Stimulated activated CD8-positive, alpha-beta memory T cell treated with anti-CD3 and anti-CD28 coated beads, Interleukin-15, amount 100 ng/mL, for 4 hours (primary cell): ENCODE data around the gene WDR62.

Source experiments
- DNase-seq, 2 donors: peaks; one replicate each; pipeline ENCODE4 v3.0.0-alpha.2; 2020; ENCODE audit warnings: low read depth in 2 of 2

WDR62 gene

GRCh38 chr19:36054733-36055686 is at the start of gene WDR62:
TSS of gene WDR62 (plus strand) at chr19:36054897. CDS start at chr19:36054972, 75 bp downstream.
- DNase-seq, result peak; percentile 87 to 89

DNA sequence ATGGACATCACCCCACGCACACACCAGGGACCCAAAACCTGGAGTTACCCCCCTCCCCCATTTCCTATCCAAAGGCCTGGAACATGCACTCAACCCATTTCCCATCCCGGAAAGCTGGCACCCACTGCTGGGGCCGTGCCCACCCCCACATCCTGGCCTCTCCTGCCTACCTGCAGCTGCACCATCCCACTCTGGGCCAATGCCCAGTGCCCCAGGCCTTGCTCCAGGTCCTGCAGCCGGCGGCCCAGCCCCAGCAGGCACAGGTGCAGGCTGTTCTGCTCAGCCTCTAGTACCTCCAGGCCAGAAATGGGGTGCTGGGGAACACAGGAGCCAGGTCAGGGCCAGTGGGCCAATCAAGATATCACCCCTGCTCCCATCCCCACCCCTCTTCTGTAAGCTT is 47.7 kb upstream of the WDR62 start:
- DNase-seq, result no peak

DNA sequence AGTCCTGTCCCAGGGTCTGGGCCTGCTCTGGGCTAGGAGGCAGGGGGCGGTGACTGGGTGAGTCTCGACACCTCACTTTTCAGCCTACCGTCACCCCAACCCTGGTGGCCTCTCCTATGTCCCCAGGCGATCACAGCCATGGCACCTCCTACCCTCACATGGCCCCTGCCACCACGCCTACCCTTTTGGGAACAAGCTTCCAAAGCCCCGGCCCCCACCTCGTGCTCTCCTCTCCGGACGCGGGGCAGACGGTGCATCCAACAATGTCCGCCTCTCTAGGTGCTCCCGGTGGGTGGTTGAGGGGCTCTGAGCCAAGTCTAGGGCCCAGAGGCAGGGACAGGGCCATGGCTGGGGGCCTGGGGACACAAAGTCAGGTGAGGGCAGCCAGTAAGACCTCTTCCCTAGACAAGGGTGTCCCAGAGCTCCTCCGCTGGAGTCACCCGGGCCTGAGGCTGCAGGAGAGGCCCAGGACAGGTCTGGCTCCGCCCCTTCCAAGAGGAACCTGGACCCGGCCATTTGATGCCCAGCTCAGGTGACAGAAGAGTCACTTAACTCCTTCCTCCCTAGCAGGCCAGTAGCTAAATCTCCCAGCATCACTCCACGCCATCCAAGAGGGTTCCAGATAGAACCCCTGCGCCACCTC is 46.2 kb upstream of the WDR62 start, which contains the start of gene SYNE4:
Gene SYNE4, minus strand, starts transcription at position 478 of the 643 bp plus-strand sequence. Its CDS starts 132 bp downstream, at position 346.
- no peak for DNase-seq

DNA sequence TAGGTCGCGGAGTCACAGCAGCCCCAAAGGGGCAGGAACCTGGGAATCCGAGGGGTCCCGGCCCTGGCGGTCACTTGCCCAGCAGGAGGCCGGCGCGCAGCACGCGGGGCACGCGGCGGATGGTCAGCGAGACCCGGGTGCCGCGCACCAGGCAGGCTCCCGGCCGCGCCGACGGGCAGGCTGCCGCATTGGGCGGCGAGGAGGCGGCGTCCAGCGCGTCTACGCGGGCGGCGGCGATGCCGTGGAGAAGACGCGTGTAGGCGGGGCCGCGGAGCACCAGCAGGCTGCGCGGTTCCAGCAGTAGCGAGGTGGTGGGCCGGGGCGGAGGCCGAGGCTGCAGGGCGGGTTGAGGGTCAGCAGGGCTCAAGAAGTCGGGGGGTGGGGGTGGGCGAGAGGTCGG is 45.5 kb upstream of the WDR62 start:
- no peak for DNase-seq

- no peak for DNase-seq
Observed at GRCh38 chr19:36009633-36010379, 44.9 kb upstream of the WDR62 start.

DNA sequence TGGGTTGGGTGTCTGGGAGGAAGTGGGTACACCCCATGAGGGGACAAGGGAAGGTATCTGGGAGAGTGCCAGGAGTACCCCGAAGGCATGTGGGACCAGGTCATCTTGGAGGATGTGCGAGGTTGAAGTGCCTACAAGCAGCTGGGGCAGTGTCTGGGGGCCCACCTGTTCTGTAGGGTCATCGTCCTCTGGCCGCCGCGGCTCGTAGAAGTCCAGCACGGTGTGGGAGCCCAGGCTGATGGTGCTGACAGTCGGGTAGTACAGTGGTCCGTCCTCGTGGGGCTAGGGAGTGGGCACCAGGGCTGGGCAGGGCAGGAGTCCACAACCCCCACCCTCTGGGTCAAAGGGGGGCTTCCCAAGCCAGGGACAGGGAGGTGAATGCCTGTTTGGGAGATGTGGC is 44.3 kb upstream of the WDR62 start:
- DNase-seq, result no peak

DNA sequence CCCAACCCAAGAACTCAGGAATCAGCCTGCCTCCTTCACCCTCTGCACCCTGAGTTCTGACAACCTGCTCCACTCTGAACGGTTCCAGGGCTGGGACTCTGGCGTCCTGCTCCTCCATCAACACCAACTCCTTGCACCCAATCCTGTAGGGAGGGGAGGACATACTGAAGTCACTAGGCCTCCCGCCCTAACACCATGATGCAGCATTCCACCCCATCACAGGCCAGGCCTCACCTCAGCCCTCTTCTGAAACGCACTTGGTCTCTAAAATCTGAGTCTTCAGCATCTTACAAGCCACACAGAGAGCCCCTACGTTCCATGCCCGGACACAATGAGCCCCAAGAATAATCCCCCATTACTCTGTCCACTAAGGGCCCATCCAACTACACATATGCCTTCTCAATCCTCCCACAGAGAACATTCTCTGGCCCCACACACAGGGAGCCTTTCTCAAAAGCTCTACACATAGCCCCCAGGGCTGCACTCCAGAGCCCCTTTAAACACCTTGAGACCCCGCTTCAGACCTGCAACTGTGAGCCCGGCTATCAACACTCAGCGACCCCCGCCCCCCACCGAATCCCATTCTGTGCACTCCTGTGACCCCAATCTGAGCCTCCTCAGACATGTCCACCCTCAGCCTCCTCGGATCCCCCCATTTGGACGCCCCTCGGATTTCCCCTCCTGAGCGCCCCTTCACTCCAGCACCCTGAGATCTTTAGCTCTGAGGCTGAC is 41.3 kb upstream of the WDR62 start:
- no peak for DNase-seq

- DNase-seq, result peak; percentile 97 to 98
Observed at GRCh38 chr19:36014012-36014924, 40.4 kb upstream of the WDR62 start, which contains the start of gene ALKBH6. TSS of gene ALKBH6 (minus strand) at chr19:36014213. CDS start at chr19:36013397, 816 bp downstream.

DNA sequence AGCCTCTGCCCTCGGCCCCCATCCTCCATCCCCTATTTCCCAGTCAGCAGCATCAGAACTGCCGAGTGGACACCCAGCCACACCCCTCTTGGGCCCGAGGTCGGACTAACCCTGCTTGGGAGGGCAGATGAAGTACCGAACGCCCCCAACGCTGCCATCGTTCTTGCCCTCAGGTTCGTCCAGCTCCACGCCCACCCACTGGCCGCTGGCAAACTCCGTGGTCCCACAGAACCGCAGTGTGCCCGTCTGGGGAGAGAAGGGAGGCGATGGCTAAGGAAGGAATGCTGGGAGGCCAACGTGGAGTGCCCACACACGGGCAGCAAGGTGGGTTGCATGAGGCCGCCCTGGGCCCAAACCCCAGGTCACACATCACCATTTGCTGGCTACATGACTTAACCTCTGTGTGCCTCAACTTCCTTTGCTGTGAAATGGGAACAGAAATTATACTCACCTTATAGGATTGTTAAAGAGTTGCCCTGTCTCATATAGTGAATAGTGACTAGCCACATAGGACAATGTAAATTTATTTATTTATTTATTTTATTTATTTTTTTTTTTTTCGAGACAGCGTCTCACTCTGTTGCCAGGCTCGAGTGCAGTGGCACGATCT is 35.5 kb upstream of the WDR62 start:
- DNase-seq, result no peak

DNA sequence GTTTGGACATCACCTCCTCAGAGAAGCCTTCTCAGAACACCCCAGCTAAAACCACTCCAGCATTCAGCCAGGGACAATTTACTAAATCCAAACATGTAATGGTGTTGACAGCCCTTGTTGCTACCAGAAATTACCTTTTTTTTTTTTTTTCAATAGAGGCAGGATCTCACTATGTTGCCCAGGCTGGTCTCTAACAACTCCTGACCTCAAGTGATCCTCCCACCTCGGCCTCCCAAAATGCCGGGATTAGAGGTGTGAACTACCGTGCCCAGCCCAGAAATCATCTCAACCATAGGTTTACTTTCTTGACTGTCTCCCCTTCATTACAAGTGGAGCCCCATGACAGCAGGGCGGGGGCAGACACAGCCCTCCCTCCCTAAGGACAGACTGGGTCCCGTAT is 31.3 kb upstream of the WDR62 start:
- DNase-seq, result no peak

- DNase-seq, result no peak
Observed at GRCh38 chr19:36025541-36025940, 29.2 kb upstream of the WDR62 start.

- DNase-seq, result no peak
Observed at GRCh38 chr19:36026091-36026876, 28.4 kb upstream of the WDR62 start.

DNA sequence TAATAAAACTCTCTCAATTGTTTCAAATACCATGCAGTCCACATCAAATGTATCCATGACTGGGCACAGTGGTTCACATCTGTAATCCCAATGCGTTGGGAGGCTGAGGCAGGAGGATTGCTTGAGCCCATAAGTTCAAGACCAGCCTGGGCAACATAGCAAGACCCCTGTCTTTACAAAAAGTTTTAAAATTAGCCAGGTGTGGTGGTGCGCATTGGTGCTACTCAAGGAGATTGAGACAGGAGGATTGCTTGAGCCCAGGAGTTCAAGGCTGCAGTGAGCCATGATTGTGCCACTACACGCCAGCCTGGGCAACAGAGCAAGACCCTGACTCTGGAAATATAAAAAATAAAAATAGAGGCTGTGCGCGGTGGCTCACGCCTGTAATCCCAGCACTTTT is 27.0 kb upstream of the WDR62 start:
- DNase-seq, result no peak

GRCh38 chr19:36028313-36029041 is 26.2 kb upstream of the WDR62 start:
- DNase-seq, result no peak

- DNase-seq, result no peak
Observed at GRCh38 chr19:36030264-36031148, 24.2 kb upstream of the WDR62 start.

GRCh38 chr19:36031308-36031707 is 23.4 kb upstream of the WDR62 start:
- no peak for DNase-seq
